ENCODE results near the gene NFASC. TPM values are rescaled to one million over a fixed set of nuclear protein-coding genes. Genes with fewer than 3 reads are reported as not detected.

The NFASC gene
- total and polyA plus RNA-seq, 2 donors (not counting 3 experiments of a cell fraction or from before 2014, with no cell fraction given): not detected

DNA sequence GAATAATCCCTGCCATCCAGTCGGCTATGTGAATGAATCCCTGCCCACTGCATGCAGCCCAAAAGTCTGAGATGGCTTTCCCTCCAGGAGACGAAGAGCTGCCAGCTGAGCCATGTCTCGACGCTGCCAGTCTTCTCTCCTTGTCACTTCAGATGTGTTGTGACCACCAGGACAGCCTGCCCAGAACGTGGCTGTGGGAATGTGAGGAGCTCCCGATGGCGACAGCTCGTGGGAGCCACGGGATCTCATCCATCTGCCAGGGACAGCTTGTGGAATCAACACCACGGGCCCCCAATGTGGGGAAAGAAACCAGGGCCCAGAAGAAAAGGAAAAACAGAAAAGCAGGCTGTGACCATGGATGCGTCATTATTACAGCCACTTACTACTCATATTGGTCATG lies 67.2 kb downstream of the NFASC start:
- CTCF ChIA-PET: no interaction called here

DNA sequence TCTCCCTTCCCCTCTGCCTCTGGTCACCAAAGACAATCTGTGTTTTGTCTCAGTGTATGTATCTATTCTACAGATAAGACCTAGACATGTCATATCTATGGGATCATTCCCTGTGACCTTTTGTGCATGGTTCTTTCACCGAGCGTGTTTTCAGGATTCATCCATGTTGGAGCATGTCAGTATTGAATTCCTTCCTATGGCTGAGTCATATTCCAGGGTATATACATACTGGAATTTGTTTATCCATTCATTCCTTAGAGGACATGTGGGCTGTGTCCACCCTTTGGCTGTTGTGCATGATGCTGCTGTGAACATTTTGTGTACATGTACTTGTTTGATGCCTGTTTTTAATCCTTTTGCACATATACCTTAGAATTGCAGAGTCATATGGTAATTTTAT lies 69.9 kb downstream of the NFASC start:
- FAIRE-seq (no peak), DNase-seq (ENCODE audit: low read depth, low spot score) (no peak)
- Histone ChIP-seq H3K79me2 (ENCODE audit: control insufficient read depth, insufficient read depth, low read length) (no peaks in the 10 kb centered on the region), H2AFZ (ENCODE audit: low read depth, low read length) (no peak overlapping the region), H3K9ac (replicated peaks; ENCODE audit: extremely low read depth, insufficient read depth, low read length) (no peak overlapping the region), H4K20me1 (replicated peaks; ENCODE audit: control insufficient read depth, extremely low read depth, insufficient read depth, low read length) (no peaks in the 10 kb centered on the region), H3K4me1 (ENCODE audit: control insufficient read depth, extremely low read depth, insufficient read depth, low read length) (no peaks in the 10 kb centered on the region), H3K36me3 (ENCODE audit: control insufficient read depth in 2 of 2, extremely low read depth in 1 of 2, insufficient read depth in 2 of 2, low read length in 2 of 2) (no peaks in the 10 kb centered on the region), H3K9me1 (replicated peaks; ENCODE audit: control insufficient read depth, extremely low read depth, insufficient read depth, low read length) (no peaks in the 10 kb centered on the region), H3K27me3 (ENCODE audit: control insufficient read depth in 2 of 2, insufficient read depth in 2 of 2, low read length in 2 of 2) (peaks cover 5 to 10% of the 10 kb centered on the region in 2 experiments), H3K27ac (ENCODE audit: insufficient read depth, low read depth, low read length) (no peak overlapping the region), H3K4me3 (replicated peaks in 1 of 3; ENCODE audit: insufficient read depth in 1 of 3, low read depth in 1 of 3, low read length in 3 of 3) (no peak overlapping the region), H3K4me2 (ENCODE audit: insufficient read depth, low read length) (no peak overlapping the region), H3K9me3 (replicated peaks; ENCODE audit: control insufficient read depth, insufficient read depth, low read length) (no peaks in the 10 kb centered on the region)
- intact Hi-C loops (cut with micrococcal nuclease) (loop anchor here (5.0 kb wide), 1 partner anchor 113 kb away; no protein-coding TSS in a partner anchor), dilution Hi-C loops (cut with MboI; ENCODE audit: extremely low pct_ligation_motif_present, low sequenced_read_pairs) (no loop called here)
- TF ChIP-seq POLR2AphosphoS5 (IDR thresholded peaks at IDR 0.05; ENCODE audit: insufficient read depth, low read depth, low read length): no peak
- TF ChIP-seq, protein P1, sequence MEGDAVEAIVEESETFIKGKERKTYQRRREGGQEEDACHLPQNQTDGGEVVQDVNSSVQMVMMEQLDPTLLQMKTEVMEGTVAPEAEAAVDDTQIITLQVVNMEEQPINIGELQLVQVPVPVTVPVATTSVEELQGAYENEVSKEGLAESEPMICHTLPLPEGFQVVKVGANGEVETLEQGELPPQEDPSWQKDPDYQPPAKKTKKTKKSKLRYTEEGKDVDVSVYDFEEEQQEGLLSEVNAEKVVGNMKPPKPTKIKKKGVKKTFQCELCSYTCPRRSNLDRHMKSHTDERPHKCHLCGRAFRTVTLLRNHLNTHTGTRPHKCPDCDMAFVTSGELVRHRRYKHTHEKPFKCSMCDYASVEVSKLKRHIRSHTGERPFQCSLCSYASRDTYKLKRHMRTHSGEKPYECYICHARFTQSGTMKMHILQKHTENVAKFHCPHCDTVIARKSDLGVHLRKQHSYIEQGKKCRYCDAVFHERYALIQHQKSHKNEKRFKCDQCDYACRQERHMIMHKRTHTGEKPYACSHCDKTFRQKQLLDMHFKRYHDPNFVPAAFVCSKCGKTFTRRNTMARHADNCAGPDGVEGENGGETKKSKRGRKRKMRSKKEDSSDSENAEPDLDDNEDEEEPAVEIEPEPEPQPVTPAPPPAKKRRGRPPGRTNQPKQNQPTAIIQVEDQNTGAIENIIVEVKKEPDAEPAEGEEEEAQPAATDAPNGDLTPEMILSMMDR (IDR thresholded peaks at IDR 0.05; ENCODE audit: extremely low read depth in 1 of 2, insufficient read depth in 1 of 2, low read depth in 1 of 2, low read length in 2 of 2): no peak
- no peak for TF ChIP-seq GATA2 (IDR thresholded peaks at IDR 0.05; ENCODE audit: insufficient read depth, insufficient read length, low read depth, low read length)
- no peak for TF ChIP-seq JUN (IDR thresholded peaks at IDR 0.05; ENCODE audit: borderline replicate concordance, insufficient read depth, insufficient read length, low read depth)
- TF ChIP-seq FOS (IDR thresholded peaks at IDR 0.05; ENCODE audit: borderline replicate concordance, insufficient read depth, low read length): no peak
- TF ChIP-seq, protein P2, sequence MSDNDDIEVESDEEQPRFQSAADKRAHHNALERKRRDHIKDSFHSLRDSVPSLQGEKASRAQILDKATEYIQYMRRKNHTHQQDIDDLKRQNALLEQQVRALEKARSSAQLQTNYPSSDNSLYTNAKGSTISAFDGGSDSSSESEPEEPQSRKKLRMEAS (IDR thresholded peaks at IDR 0.05; ENCODE audit: insufficient read depth, insufficient read length): no peak
- no peak for TF ChIP-seq EZH2 (IDR thresholded peaks at IDR 0.05; ENCODE audit: borderline replicate concordance, low read depth, low read length, severe bottlenecking)
- TF ChIP-seq POLR2A (IDR thresholded peaks at IDR 0.05; ENCODE audit: low read depth, low read length): no peak
- TF ChIP-seq MYC (IDR thresholded peaks at IDR 0.05; ENCODE audit: low read depth, low read length): no peak
- POLR2A ChIA-PET: no interaction called here
- no TSS peak for BruUV-seq (replicated peaks)
- CTCF ChIA-PET: interaction anchor here (1.2 to 2.8 kb wide), 5 partner anchors 16 to 133 kb away, joined by 3 to 33 read pairs (median 5); no protein-coding TSS in a partner anchor

More for the DNA sequence above, 67.2 kb downstream of the NFASC start:
- intact Hi-C loops (cut with micrococcal nuclease) (no loop called here), dilution Hi-C loops (cut with MboI; ENCODE audit: extremely low pct_ligation_motif_present, low sequenced_read_pairs) (no loop called here)
- Histone ChIP-seq H3K4me1 (ENCODE audit: control insufficient read depth, extremely low read depth, insufficient read depth, low read length) (no peaks in the 10 kb centered on the region), H3K9me1 (replicated peaks; ENCODE audit: control insufficient read depth, extremely low read depth, insufficient read depth, low read length) (no peaks in the 10 kb centered on the region), H3K27me3 (ENCODE audit: control insufficient read depth in 2 of 2, insufficient read depth in 2 of 2, low read length in 2 of 2) (peaks cover 5 to 13% of the 10 kb centered on the region in 2 experiments), H3K9ac (replicated peaks; ENCODE audit: extremely low read depth, insufficient read depth, low read length) (no peak overlapping the region), H3K4me3 (replicated peaks in 1 of 3; ENCODE audit: insufficient read depth in 1 of 3, low read depth in 1 of 3, low read length in 3 of 3) (no peak overlapping the region), H3K36me3 (ENCODE audit: control insufficient read depth in 2 of 2, extremely low read depth in 1 of 2, insufficient read depth in 2 of 2, low read length in 2 of 2) (no peaks in the 10 kb centered on the region), H3K79me2 (ENCODE audit: control insufficient read depth, insufficient read depth, low read length) (no peaks in the 10 kb centered on the region), H2AFZ (ENCODE audit: low read depth, low read length) (no peak overlapping the region), H3K4me2 (ENCODE audit: insufficient read depth, low read length) (no peak overlapping the region), H3K27ac (ENCODE audit: insufficient read depth, low read depth, low read length) (no peak overlapping the region), H3K9me3 (replicated peaks; ENCODE audit: control insufficient read depth, insufficient read depth, low read length) (no peaks in the 10 kb centered on the region), H4K20me1 (replicated peaks; ENCODE audit: control insufficient read depth, extremely low read depth, insufficient read depth, low read length) (no peaks in the 10 kb centered on the region)
- no TSS peak for BruUV-seq (replicated peaks)
- POLR2A ChIA-PET: no interaction called here
- no peak for TF ChIP-seq GATA2 (IDR thresholded peaks at IDR 0.05; ENCODE audit: insufficient read depth, insufficient read length, low read depth, low read length)
- no peak for FAIRE-seq
- no peak for DNase-seq (ENCODE audit: low read depth, low spot score)
